Mesenteric fat pad (tissue), 1 donor: ENCODE data around the gene PRR29. TPM values are rescaled to one million over a fixed set of nuclear protein-coding genes. Genes with fewer than 3 reads are reported as not detected.

ENCODE experiments used
- DNase-seq: peaks from one replicate; pipeline ENCODE4 v3.0.0-alpha.2; 2020; ENCODE audit warnings: low spot score
- long read RNA-seq: library from polyadenylated mRNA; unstranded; transcript quantifications from one replicate; pipeline ENCODE4 v2.0.0, GENCODE V29; 2020
- total RNA-seq: library from RNA; stranded (reverse); fragmentation: NEBNext Ultra II Directional; extraction: Animal tissue kit (Norgen Biotek cat#: 25700); gene quantifications from one replicate; pipeline ENCODE4 v1.2.1, GENCODE V29; 2021
- donor health status: DM: yes; HTN: yes; CAD: no.

The PRR29 gene
- 0.90 TPM for total RNA-seq
- long read RNA-seq = 0 reads

- DNase-seq = peak; percentile 92
These were observed at the start of gene PRR29 for GRCh38 chr17:63998050-63998720. Gene PRR29 (plus strand): TSS chr17:63998351. CDS start chr17:63998365, 14 bp downstream.

GRCh38 chr17:63948521-63948920 lies 49.6 kb upstream of the PRR29 start:
- DNase-seq = no peak

GRCh38 chr17:63949576-63950250 lies 48.4 kb upstream of the PRR29 start:
- no peak for DNase-seq

- no peak for DNase-seq
These were observed 46.9 kb upstream of the PRR29 start for GRCh38 chr17:63950940-63951907.

GRCh38 chr17:63954402-63955063 lies 43.6 kb upstream of the PRR29 start:
- DNase-seq = no peak

- no peak for DNase-seq
These were observed 42.9 kb upstream of the PRR29 start for GRCh38 chr17:63955232-63955631.

GRCh38 chr17:63955791-63956190 lies 42.4 kb upstream of the PRR29 start:
- DNase-seq = no peak

GRCh38 chr17:63956296-63956920 lies 41.7 kb upstream of the PRR29 start:
- no peak for DNase-seq

- no peak for DNase-seq
These were observed 38.1 kb upstream of the PRR29 start for GRCh38 chr17:63960006-63960405.

GRCh38 chr17:63960430-63960829 lies 37.7 kb upstream of the PRR29 start:
- DNase-seq = no peak

- DNase-seq = no peak
These were observed 36.6 kb upstream of the PRR29 start for GRCh38 chr17:63961355-63962212.

GRCh38 chr17:63962298-63962744 lies 35.8 kb upstream of the PRR29 start:
- DNase-seq = no peak

- no peak for DNase-seq
These were observed 35.0 kb upstream of the PRR29 start for GRCh38 chr17:63963123-63963522.

GRCh38 chr17:63966646-63967264 lies 31.4 kb upstream of the PRR29 start:
- DNase-seq = no peak

- no peak for DNase-seq
These were observed 30.2 kb upstream of the PRR29 start for GRCh38 chr17:63967953-63968352.

- DNase-seq = no peak
These were observed 28.9 kb upstream of the PRR29 start for GRCh38 chr17:63969278-63969677.

- DNase-seq = no peak
These were observed 25.4 kb upstream of the PRR29 start, which contains the start of gene SCN4A for GRCh38 chr17:63972796-63973195. Gene SCN4A (minus strand): TSS chr17:63972918. CDS start chr17:63972841, 77 bp downstream.

GRCh38 chr17:63973247-63973646 lies 24.9 kb upstream of the PRR29 start:
- no peak for DNase-seq
